SHP77 (cell line): ENCODE measurements around the gene FBXO17.

ENCODE experiments used
- DNase-seq, 2 experiments: peaks; one replicate each; lab custom pipeline; 2025; lab: John Stamatoyannopoulos, UW

Gene FBXO17

GRCh38 chr19:38917516-38917915 is 58.0 kb downstream of the FBXO17 start:
- peak; percentile 58 to 73 for DNase-seq

GRCh38 chr19:38915329-38916321 is 59.9 kb downstream of the FBXO17 start:
- DNase-seq: no peak

GRCh38 chr19:38913958-38914357 is 61.6 kb downstream of the FBXO17 start:
- DNase-seq: no peak

- DNase-seq: no peak
These were observed 62.7 kb downstream of the FBXO17 start for GRCh38 chr19:38912600-38913514.

- no peak for DNase-seq
These were observed 64.0 kb downstream of the FBXO17 start for GRCh38 chr19:38911388-38912001.

- DNase-seq: no peak
These were observed 65.1 kb downstream of the FBXO17 start for GRCh38 chr19:38910488-38910887.

- no peak for DNase-seq
These were observed 66.6 kb downstream of the FBXO17 start for GRCh38 chr19:38908911-38909310.

- no peak for DNase-seq
These were observed 67.9 kb downstream of the FBXO17 start for GRCh38 chr19:38907670-38908069.

- DNase-seq: no peak
These were observed 68.3 kb downstream of the FBXO17 start for GRCh38 chr19:38907227-38907626.

GRCh38 chr19:38905620-38906019 is 69.9 kb downstream of the FBXO17 start:
- no peak for DNase-seq

- no peak for DNase-seq
These were observed 70.7 kb downstream of the FBXO17 start for GRCh38 chr19:38904581-38905539.

- DNase-seq: no peak
These were observed 73.9 kb downstream of the FBXO17 start for GRCh38 chr19:38901683-38902082.

- no peak for DNase-seq
These were observed 74.8 kb downstream of the FBXO17 start for GRCh38 chr19:38900743-38901190.

GRCh38 chr19:38900202-38900629 is 75.3 kb downstream of the FBXO17 start:
- DNase-seq: no peak

- DNase-seq: peak; percentile 100
These were observed 75.9 kb downstream of the FBXO17 start, which contains the start of the genes NFKBIB and SIRT2 for GRCh38 chr19:38899447-38900201. NFKBIB (plus strand) TSS chr19:38899969; CDS start chr19:38900033, 64 bp downstream. SIRT2 (minus strand) TSS chr19:38899618; CDS start chr19:38899521, 97 bp downstream.

GRCh38 chr19:38898788-38899446 is 76.6 kb downstream of the FBXO17 start:
- no peak for DNase-seq

GRCh38 chr19:38894968-38895367 is 80.6 kb downstream of the FBXO17 start:
- no peak for DNase-seq

- DNase-seq: no peak
These were observed 82.2 kb downstream of the FBXO17 start for GRCh38 chr19:38893341-38893771.

- peak; percentile 77 to 80 for DNase-seq
These were observed 82.7 kb downstream of the FBXO17 start for GRCh38 chr19:38892841-38893240.
